Right lobe of liver (tissue), 4 donors: ENCODE data around the gene SMARCD2.
"Not testable (repeated sequence)": the region's sequence is repeated elsewhere in the genome, so short reads cannot be mapped to it uniquely, and the experiment has no call there.

Source experiments
- CTCF ChIP-seq, 4 donors: fragments of 200-600 bp in 3 of 4; fragments of 450-650 bp in 1 of 4; IDR thresholded peaks; one replicate each; pipeline versions ENCODE4 v1.5.1 to v1.8.0; 2016 to 2022; ENCODE audit warnings: antibody characterized with exemption in 4 of 4, mild to moderate bottlenecking in 2 of 4
- POLR2A ChIP-seq: fragments of 450-650 bp; IDR thresholded peaks from one replicate; pipeline ENCODE4 v1.6.1; 2017; ENCODE audit warnings: antibody characterized with exemption, mild to moderate bottlenecking
- donor health status: DM: no; HTN: no; CAD: no.
- donor health status: DM: no; HTN: no; CAD: no.
- donor health status: DM: no; HTN: yes; CAD: no.

DNA sequence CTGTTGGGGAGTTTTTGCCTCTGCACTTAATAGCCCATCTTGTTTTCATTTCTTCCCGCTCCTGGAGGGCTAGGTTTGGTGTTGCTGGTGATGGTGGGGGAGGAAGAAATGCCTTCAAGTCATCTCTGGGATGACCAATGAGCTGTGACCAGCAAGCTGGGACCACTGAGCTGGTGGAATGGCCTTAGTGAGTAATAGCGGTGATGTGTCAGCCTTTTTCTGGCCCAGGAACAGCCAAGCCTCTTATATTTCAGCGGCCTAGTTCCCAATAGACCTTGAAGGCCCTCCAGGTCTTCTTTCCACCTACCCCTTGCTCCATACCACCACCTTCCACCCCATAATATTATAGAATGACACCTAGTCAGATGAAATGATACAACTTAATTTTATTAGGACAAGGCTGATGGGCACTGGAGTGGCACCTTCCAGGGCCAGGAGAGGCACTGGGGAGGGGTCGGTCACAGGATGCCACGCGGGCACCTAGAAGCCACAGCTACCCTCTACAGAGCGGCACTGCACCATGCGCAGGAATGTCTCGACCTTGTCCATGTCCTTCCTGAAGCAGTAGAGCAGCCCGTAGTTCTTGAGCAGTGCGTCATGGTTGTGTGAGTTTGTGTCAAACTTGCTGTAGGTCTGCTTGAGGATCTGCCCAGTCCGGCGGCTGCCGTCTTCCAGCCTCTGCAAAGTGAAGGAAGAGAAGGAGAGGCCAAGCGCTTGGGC, 29.3 kb upstream of the SMARCD2 start:
- not testable (repeated sequence) for TF ChIP-seq CTCF (IDR thresholded peaks at IDR 0.05); POLR2A
